GM21576 (cell line): Measurements from ENCODE around the gene NLGN4X.

ENCODE experiments used
- ATAC-seq: cut with Tn5 transposase; IDR thresholded peaks from one replicate; pipeline ENCODE4 v1.9.1; 2021; ENCODE audit warnings: mild to moderate bottlenecking, moderate library complexity; ENCODE audit not compliant: unreplicated experiment

NLGN4X gene

DNA sequence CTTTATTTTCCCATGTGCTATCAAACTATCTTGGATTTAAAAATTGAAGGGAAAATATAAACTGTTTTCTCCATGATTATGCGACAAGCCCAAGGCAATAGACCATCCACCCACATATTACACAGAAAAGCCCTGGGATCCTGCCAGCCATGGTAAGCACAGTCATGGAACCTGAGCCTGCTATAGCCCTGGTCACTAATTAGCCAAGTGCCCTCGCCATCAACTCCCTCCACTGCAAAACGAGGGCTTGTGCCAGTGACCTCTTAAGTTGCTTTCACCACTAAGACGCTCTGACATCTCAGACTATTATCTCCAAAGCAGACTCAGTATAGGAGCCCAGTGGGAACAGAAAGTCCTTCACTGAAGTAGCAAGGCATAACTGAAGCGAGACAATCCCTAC lies 69.2 kb downstream of the NLGN4X start:
- ATAC-seq: no peak

GRCh38 chrX:6151971-6152370 lies 76.7 kb downstream of the NLGN4X start:
- no peak for ATAC-seq

- ATAC-seq: no peak
Measured at GRCh38 chrX:6149060-6149872, 79.4 kb downstream of the NLGN4X start.

GRCh38 chrX:6134255-6134654 lies 94.4 kb downstream of the NLGN4X start:
- no peak for ATAC-seq

GRCh38 chrX:6132970-6133369 lies 95.7 kb downstream of the NLGN4X start:
- ATAC-seq: no peak

DNA sequence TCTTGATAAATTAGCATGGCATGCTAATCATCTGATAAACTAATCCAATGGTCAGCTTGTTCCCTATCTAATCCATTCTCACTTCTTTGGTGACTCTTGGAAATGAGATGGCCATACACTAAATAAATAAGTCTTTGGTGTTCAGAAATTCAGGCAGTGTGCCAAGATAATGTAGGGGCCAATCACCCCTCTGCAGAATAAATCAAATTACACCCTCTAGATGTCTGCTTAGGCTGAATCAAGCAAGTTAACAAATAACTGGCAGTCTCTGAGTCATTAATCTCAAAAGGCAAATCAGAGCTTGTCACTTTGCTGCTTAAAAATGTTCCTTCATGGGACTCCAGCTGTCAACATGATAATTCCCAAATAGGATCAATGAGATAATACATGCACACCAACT lies 97.4 kb downstream of the NLGN4X start:
- ATAC-seq: no peak

GRCh38 chrX:6129195-6129594 lies 99.5 kb downstream of the NLGN4X start:
- no peak for ATAC-seq

DNA sequence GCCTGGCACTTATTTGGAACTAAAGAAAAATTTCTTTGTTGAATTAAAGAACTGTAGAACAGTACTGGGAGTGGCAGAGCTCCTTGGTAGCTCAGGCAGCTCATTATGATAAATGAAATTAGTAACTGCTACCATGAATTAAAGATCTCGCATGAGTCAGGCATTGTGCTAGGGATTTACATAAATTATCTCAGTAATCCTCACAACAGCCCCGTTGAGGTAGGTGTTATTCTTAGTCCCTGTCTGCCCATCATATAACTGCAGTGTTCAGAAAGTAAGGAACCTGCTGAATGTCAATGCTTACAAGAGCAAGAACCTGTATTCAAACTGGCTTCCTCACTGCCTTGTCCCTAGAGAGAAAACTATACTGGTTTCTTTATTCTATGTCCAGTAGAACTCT lies 108.3 kb downstream of the NLGN4X start:
- no peak for ATAC-seq

DNA sequence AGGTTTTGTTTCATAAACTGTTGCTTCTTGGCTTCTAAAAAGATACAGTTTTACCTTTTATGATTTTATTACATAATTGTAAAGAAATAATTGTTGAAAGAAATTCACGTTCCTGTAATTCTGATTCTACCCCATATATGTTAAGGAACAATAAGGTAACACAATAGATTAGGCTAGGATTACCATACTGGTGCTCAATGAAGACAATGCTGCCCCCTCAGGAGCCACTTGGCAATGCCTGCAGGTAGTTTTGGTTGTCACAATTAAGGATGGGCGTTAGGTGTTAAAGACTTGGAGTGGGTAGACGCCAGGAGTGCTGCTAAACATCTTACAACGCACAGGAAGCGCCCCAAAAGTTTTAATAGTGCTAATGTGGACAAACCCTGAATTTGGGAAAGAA lies 133.2 kb downstream of the NLGN4X start:
- no peak for ATAC-seq

DNA sequence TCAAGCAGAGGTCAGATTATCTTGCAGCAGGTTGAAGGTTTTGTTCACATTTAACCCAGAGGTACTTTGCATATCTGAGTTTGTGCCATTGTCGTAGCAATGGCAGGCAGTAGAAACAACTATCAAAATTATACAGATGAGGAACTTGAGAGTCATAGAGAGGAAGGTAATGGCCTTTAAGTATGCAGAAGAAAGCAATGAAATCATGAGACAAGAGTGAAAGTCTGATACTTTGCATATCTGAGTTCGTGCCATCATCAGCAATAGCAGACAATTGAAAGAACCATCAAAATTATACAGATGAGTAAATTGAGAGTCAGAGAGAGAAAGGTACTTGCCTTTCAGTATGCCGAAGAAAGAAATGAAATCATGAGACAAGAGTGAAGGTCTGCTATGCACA lies 154.1 kb downstream of the NLGN4X start:
- ATAC-seq: no peak

DNA sequence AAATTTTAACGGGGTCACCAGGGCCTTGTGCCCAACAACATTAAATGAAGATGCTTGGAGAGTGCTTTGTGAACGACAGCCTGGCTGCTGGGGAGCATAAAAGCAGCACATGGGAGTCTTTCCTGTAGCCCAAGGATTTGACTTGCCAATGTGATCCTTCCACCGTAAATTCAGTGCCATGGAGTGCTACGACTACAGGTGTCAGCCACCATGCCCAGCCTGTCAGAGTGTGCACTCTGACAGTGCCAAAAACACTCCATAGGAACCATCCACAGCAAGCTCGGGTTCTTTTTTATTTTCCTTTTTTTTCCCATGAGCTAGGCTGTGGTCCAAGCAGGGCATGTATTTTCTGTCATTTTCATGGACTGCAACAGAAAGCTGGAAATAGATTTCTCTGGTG lies 156.9 kb downstream of the NLGN4X start:
- ATAC-seq: no peak

- no peak for ATAC-seq
Measured at GRCh38 chrX:6067600-6067999, 161.1 kb downstream of the NLGN4X start.

DNA sequence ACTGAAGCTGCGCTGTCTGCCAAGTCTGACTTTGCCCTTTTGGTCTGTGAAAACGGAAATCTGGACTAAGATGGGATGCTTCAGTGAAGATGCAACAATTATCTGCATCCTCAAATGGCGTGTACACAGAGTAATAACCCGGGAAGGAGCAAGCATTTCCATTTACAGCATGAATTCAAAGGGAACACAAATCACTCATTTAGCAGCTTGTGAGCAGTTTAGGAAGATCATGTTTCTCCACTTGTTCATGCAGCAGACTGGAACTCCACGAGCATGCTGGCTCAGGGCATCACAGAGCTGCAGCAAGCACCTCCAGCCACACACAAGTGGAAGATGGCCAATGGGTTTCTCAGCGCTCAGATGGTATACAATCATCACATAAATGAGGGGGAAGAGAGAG lies 175.5 kb downstream of the NLGN4X start:
- ATAC-seq: no peak

GRCh38 chrX:6052111-6052745 lies 176.4 kb downstream of the NLGN4X start:
- ATAC-seq: no peak

DNA sequence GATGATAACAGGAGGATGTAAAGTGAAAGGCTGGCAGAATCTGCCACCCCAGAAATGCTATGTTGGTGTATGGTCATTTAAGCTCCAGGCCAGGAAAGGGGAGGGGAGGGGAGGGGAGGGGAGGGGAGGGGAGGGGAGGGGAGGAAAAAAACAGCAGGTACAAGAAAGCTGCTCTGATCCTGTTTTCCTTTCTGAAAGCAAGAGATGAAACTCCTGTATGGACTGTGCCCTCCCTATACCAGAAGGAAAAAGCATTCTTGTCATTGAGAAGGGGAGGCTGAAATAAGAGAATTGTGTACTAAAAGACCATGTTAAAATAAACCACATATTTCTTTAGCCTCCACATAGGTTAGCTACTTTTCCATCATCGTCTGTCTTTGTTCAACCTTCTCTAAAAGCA lies 179.5 kb downstream of the NLGN4X start:
- ATAC-seq: no peak

- ATAC-seq: no peak
Measured at GRCh38 chrX:6041630-6042029, 187.0 kb downstream of the NLGN4X start.

DNA sequence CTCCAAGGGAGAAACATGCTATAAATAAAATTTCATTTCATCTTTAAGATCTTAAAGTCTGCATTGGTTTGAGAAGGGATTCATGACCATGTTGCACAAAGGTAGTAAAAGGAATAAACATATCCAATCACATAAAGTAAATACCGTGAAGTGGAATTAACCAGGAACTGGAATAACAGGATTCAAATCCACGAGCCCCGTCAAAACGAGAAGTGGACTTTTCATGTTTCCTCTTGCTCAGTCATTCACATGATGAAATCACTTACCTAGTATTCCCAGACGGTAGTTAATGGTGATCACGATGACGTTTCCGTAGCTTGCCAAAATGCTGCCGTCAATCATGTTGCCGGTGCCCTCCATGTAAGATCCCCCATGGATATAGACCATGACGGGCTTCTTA lies 199.7 kb downstream of the NLGN4X start:
- no peak for ATAC-seq

- ATAC-seq: no peak
Measured at GRCh38 chrX:6026980-6027379, 201.7 kb downstream of the NLGN4X start.

DNA sequence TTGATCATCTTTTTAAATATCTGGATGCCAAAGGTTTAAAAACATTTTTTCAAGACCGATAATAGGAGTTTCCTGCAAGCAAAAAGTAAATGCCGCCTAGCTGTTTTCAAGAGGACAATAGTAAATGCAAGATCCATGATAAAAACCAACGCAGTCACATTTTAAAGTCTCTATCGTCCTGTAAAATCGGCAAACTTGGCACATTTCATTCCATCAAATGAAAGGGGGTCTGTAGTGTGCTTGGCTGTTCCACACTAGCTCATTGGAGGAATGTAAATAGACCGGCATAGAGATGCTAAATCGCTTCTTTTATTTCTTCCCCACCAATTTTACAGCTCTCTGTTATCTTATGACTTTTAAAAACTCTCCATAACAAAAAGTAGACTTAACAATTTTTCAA lies 202.2 kb downstream of the NLGN4X start:
- no peak for ATAC-seq

- no peak for ATAC-seq
Measured at GRCh38 chrX:6024204-6024603, 204.5 kb downstream of the NLGN4X start.

DNA sequence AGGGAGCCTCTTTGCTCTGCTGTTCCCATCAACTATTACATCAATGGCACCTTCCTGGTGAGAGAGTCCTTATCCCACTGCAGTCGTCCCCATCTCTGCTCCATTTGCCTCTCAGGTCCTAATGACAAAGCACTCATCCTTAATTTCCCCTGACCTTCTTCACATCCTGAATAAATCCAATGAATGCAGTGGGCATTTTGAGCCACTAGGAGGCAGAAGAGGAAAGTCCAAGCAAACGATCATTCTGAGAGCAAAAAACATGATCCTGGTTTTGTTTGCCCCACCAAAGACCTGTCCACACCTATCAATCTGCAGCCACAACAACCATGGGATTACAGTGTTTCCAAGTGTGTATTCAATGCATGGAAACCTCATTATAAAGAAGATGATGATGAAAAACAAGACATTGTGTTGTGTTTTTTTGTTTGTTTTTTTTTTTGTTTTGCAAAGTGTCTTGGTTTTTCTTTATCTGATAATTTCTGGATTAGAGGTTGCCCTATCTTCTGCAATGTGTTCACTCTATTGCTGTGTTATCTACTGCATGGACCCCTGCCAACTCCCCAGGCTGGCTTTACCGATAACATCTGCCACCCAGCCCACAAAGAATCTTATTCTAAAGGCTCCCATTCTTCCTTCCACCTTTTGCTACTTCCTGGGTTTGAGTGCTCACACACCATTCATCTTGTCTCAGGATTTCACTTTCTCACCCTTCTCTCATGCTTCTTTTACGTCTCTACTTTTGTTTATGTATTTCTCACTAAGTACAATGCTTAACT lies 207.2 kb downstream of the NLGN4X start:
- no peak for ATAC-seq

- no peak for ATAC-seq
Measured at GRCh38 chrX:6019076-6019475, 209.6 kb downstream of the NLGN4X start.
